Tibial nerve (tissue), 4 donors: ENCODE results near the gene EVC2. TPM values are rescaled to one million over a fixed set of nuclear protein-coding genes. Genes with fewer than 3 reads are reported as not detected.

ENCODE experiments used
- DNase-seq, 2 donors: peaks; one replicate each; pipeline ENCODE4 v3.0.0-alpha.2; 2019; ENCODE audit warnings: low spot score in 2 of 2
- H3K27ac ChIP-seq, 4 donors: fragments of 200-600 bp; sonication (generic) in 3 of 4; one replicate each; pipeline ENCODE4 v1.5.1; 2017 to 2019; ENCODE audit warnings: mild to moderate bottlenecking in 1 of 4
- H3K27me3 ChIP-seq, 2 donors: fragments of 200-600 bp; sonication (generic) in 1 of 2; one replicate each; pipeline versions ENCODE4 v1.5.1 to v1.6.0; 2017 to 2019
- H3K36me3 ChIP-seq, 3 donors: fragments of 200-600 bp; sonication (generic); one replicate each; pipeline ENCODE4 v1.5.1; 2018 to 2019
- H3K4me1 ChIP-seq, 4 donors: fragments of 200-600 bp; sonication (generic) in 3 of 4; one replicate each; pipeline ENCODE4 v1.5.1; 2017 to 2019
- H3K4me3 ChIP-seq, 4 donors: fragments of 200-600 bp; sonication (generic) in 3 of 4; one replicate each; pipeline ENCODE4 v1.5.1; 2017 to 2019; ENCODE audit warnings: mild to moderate bottlenecking in 1 of 4, moderate library complexity in 1 of 4
- H3K9me3 ChIP-seq, 4 donors: fragments of 200-600 bp; sonication (generic) in 3 of 4; one replicate each; pipeline ENCODE4 v1.5.1; 2017 to 2019
- CTCF ChIP-seq, 5 experiments: fragments of 200-600 bp in 3 of 5; fragments of 450-650 bp in 2 of 5; sonication (generic) in 3 of 5; IDR thresholded peaks; one replicate each; pipeline ENCODE4 v1.5.1; 2016 to 2019; ENCODE audit warnings: antibody characterized with exemption in 5 of 5, mild to moderate bottlenecking in 3 of 5, moderate library complexity in 2 of 5
- EP300 ChIP-seq, 2 donors: sonication (generic); formaldehyde crosslinking; IDR thresholded peaks; one replicate each; pipeline ENCODE4 v1.6.1; 2017; ENCODE audit warnings: antibody characterized with exemption in 2 of 2, mild to moderate bottlenecking in 1 of 2
- POLR2A ChIP-seq, 2 donors: fragments of 450-650 bp; IDR thresholded peaks; one replicate each; pipeline ENCODE4 v1.6.1; 2017; ENCODE audit warnings: antibody characterized with exemption in 2 of 2, mild to moderate bottlenecking in 2 of 2, moderate library complexity in 2 of 2
- WGBS, 2 donors: methylation state at CpG; one replicate each; pipeline ENCODE4 v1.1.5; 2018; 5-methylcytosine and 5-hydroxymethylcytosine counted together
- total RNA-seq, 4 donors: library from RNA; depleted of rRNA; stranded (reverse); fragments of >200 nt; gene quantifications; one replicate each; pipeline ENCODE4 v1.1.0, GENCODE V29; 2016

Gene EVC2
- total RNA-seq, 4 donors from 2014 or later: 26.7 to 37.3 (median 29.0) TPM

GRCh38 chr4:5574386-5574785, 134.0 kb downstream of the EVC2 start:
- Histone ChIP-seq H3K4me3 (no peak overlapping the region), H3K9me3 (no peaks in the 10 kb centered on the region), H3K27ac (no peak overlapping the region), H3K4me1 (no peaks in the 10 kb centered on the region), H3K36me3 (peaks cover 0 to 91% (median 0%) of the 10 kb centered on the region in 3 donors), H3K27me3 (no peaks in the 10 kb centered on the region)
- 77 to 82% methylated on average over 5 of the region's 5 CpGs for WGBS, 2 donors
- no peak for TF ChIP-seq POLR2A (IDR thresholded peaks at IDR 0.05)
- no peak for TF ChIP-seq CTCF (IDR thresholded peaks at IDR 0.05)
- TF ChIP-seq EP300 (IDR thresholded peaks at IDR 0.05): no peak
- DNase-seq: no peak

GRCh38 chr4:5573965-5574364, 134.4 kb downstream of the EVC2 start:
- Histone ChIP-seq H3K27me3 (no peaks in the 10 kb centered on the region), H3K27ac (no peak overlapping the region), H3K4me3 (no peak overlapping the region), H3K9me3 (no peaks in the 10 kb centered on the region), H3K36me3 (peaks cover 0 to 91% (median 0%) of the 10 kb centered on the region in 3 donors), H3K4me1 (no peaks in the 10 kb centered on the region)
- 69 to 73% methylated on average over 8 of the region's 8 CpGs for WGBS, 2 donors
- no peak for TF ChIP-seq POLR2A (IDR thresholded peaks at IDR 0.05)
- no peak for TF ChIP-seq EP300 (IDR thresholded peaks at IDR 0.05)
- TF ChIP-seq CTCF (IDR thresholded peaks at IDR 0.05): no peak
- no peak for DNase-seq

- TF ChIP-seq POLR2A (IDR thresholded peaks at IDR 0.05) (no peak), EP300 (IDR thresholded peaks at IDR 0.05) (no peak), CTCF (IDR thresholded peaks at IDR 0.05) (no peak)
- no peaks in the 10 kb centered on the region for H3K4me1 ChIP-seq
- no peaks in the 10 kb centered on the region for H3K27me3 ChIP-seq
- peaks cover 0 to 91% (median 0%) of the 10 kb centered on the region in 3 donors for H3K36me3 ChIP-seq
- no peak overlapping the region for H3K27ac ChIP-seq
- no peak overlapping the region for H3K4me3 ChIP-seq
- WGBS, 2 donors: 92 to 98% methylated on average over 5 of the region's 5 CpGs
- no peaks in the 10 kb centered on the region for H3K9me3 ChIP-seq
- DNase-seq: no peak
These were observed 135.6 kb downstream of the EVC2 start for GRCh38 chr4:5572751-5573150.

- no peak for DNase-seq
- H3K27ac ChIP-seq: no peak overlapping the region
- H3K4me3 ChIP-seq: no peak overlapping the region
- H3K9me3 ChIP-seq: no peaks in the 10 kb centered on the region
- WGBS, 2 donors: 69 to 73% methylated on average over 2 of the region's 2 CpGs
- no peaks in the 10 kb centered on the region for H3K4me1 ChIP-seq
- peaks cover 0 to 91% (median 0%) of the 10 kb centered on the region in 3 donors for H3K36me3 ChIP-seq
- no peak for TF ChIP-seq EP300 (IDR thresholded peaks at IDR 0.05)
- TF ChIP-seq POLR2A (IDR thresholded peaks at IDR 0.05): no peak
- no peak for TF ChIP-seq CTCF (IDR thresholded peaks at IDR 0.05)
- no peaks in the 10 kb centered on the region for H3K27me3 ChIP-seq
These were observed 136.2 kb downstream of the EVC2 start for GRCh38 chr4:5572114-5572513.

GRCh38 chr4:5571646-5572045, 136.7 kb downstream of the EVC2 start:
- Histone ChIP-seq H3K9me3 (no peaks in the 10 kb centered on the region), H3K27me3 (no peaks in the 10 kb centered on the region), H3K4me3 (no peak overlapping the region), H3K4me1 (no peaks in the 10 kb centered on the region), H3K36me3 (peaks cover 0 to 91% (median 0%) of the 10 kb centered on the region in 3 donors), H3K27ac (no peak overlapping the region)
- no peak for DNase-seq
- 88 to 90% methylated on average over 5 of the region's 5 CpGs for WGBS, 2 donors
- TF ChIP-seq EP300 (IDR thresholded peaks at IDR 0.05): no peak
- TF ChIP-seq POLR2A (IDR thresholded peaks at IDR 0.05): no peak
- no peak for TF ChIP-seq CTCF (IDR thresholded peaks at IDR 0.05)
